CD4-positive, alpha-beta T cell treated with Interferon gamma for 1 hour (primary cell): Measurements from ENCODE around the gene CYB5R4.
"Not testable (repeated sequence)": the region's sequence is repeated elsewhere in the genome, so short reads cannot be mapped to it uniquely, and the experiment has no call there.

Experiments used
- DNase-seq: peaks from one replicate; pipeline ENCODE4 v3.0.0-alpha.2; 2020

The CYB5R4 gene

GRCh38 chr6:83867043-83867442, 7.6 kb downstream of the CYB5R4 start:
- DNase-seq = no peak

GRCh38 chr6:83867527-83868161, 8.2 kb downstream of the CYB5R4 start:
- peak; percentile 72 for DNase-seq

GRCh38 chr6:83868639-83869038, 9.2 kb downstream of the CYB5R4 start:
- no peak for DNase-seq

- no peak for DNase-seq
Observed at GRCh38 chr6:83870649-83871048, 11.2 kb downstream of the CYB5R4 start.

- no peak for DNase-seq
Observed at GRCh38 chr6:83872386-83873118, 13.1 kb downstream of the CYB5R4 start.

GRCh38 chr6:83873869-83874268, 14.4 kb downstream of the CYB5R4 start:
- DNase-seq = no peak

GRCh38 chr6:83875843-83876242, 16.4 kb downstream of the CYB5R4 start:
- DNase-seq = no peak

DNA sequence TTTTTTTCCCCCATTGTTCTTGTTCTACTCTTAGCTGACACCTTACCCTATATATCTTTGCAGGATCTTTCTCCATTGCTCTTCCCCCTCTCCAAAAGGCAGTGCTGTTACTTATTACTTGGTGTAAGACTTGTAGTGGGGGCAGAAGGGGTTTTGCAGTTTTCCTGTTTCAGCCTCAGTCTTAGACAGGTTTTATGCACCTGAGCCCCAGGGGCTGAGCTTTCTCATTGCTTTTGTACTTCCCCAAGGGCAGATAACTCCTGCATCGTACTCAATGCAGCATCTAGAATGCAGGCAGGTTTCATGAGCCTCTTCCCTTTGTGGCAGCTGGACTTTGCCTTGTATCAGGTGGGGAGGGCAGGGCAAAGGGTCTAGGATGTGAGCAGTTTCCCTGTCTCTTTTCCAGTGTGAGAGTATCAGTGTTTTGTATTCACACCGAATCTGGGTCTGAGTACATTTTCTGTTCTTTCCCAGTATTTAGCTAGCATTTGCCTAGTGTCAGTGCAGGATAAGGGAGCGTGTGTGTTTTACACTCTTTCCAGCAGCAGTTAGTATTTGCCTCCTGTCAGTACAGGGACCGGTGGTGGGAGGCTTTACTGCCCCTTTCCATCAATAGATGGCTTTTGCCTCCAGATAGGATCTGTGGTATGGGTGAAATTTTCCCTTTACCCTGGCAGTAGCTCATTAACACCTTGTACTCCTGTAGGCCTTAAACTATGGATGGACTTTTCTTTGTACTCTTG, 19.6 kb downstream of the CYB5R4 start:
- DNase-seq = no peak

DNA sequence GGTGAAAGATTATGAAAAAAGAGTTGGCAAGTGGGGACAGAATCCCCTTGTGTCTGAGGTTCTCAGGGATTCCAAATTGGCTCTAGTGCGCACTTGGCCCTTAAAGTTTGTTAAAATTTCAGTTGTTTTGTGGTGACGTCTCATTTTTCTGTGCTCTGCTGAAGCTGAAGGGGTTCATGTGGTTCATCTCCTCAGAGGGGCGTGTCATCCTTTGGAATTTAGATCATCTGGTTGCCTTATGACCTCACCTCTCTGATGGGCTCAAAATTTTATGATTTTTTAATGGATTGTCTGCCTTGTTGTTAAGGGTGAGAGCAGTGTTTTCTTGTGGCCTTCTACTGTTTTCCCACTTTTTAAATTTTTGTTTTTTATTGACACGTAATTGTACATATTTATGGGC, 20.3 kb downstream of the CYB5R4 start:
- DNase-seq = no peak

DNA sequence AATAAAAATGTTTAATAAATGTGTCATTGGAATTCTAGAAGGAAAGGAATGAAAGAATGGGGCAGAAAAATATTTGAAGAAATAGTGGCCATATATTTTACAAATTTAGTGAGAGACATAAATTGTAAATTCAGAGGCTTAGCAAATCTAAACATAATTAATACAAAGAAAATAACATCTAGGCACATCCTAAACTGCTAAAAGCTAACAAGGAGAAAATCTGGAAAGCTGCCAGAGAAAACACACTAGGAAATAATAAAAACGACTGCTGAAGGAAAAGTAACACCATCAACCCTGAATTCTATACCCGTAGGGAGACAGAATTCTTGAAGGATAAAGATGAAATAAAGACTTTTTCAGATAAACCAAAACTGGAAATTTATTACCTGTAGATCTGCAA, 23.8 kb downstream of the CYB5R4 start:
- no peak for DNase-seq

GRCh38 chr6:83884523-83884922, 25.0 kb downstream of the CYB5R4 start:
- DNase-seq = no peak

DNA sequence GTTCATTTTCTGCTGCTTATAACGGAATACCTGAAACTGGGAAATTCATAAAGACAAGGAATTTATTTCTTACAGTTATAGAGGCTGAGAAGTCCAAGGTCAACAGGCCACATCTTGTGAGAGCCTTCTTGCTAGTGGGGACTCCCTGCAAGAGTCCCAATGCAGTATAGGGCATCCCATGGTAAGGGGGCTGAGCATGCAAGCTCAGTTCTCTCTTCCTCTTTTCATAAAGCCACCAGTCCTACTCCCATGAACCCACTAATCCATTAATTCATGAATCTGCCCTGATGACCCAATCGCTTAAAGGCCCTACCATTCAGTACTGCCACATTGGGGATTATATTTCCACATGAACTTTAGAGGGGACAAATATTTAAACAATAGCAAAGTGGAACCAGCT, 26.5 kb downstream of the CYB5R4 start:
- no peak for DNase-seq

GRCh38 chr6:83889621-83890020, 30.1 kb downstream of the CYB5R4 start:
- no peak for DNase-seq

- no peak for DNase-seq
Observed at GRCh38 chr6:83890520-83890919, 31.0 kb downstream of the CYB5R4 start.

DNA sequence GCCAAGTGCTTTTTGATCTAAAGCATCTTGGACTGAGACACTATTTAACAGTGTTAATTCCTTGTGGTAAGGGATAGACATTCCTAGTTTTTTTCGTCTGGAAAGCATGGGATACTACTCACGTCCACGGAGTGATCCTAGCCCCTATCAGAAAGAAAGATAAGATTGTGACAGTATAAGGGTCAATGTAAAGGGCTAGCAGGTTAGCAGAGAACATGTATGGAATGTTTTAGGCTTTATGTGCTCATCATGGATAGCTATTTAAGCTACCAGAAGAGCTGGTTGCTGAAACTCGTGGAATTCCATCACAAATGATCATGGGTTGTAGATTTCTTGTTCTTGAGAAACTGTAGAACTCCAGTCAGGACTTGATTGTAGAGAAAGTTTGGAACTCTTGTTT, 32.1 kb downstream of the CYB5R4 start:
- DNase-seq = no peak

DNA sequence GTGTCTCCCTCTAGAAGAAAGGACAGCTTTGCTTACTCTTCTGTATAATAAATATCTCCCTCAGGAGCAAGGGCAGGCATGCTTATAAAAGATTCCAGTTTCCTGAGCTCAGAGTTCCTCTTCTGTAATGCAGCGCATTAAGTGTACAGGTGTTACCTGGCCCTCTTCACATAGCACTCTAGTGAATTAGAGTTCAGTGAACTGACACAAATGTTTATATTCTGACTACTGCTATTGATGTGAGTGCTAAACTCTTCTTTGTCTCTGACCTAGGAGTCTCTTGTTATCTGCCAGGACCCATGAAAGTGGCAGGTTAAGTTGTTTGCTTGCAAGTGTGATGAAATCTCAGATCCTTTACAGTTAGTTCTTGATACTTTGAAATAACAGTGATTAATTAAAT, 33.5 kb downstream of the CYB5R4 start:
- no peak for DNase-seq

DNA sequence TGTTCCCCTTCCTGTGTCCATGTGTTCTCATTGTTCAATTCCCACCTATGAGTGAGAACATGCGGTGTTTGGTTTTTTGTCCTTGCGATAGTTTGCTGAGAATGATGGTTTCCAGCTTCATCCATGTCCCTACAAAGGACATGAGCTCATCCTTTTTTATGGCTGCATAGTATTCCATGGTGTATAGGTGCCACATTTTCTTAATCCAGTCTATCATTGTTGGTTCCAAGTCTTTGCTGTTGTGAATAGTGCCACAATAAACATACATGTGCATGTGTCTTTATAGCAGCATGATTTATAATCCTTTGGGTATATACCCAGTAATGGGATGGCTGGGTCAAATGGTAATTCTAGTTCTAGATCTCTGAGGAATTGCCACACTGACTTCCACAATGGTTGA, 37.6 kb downstream of the CYB5R4 start:
- not testable (repeated sequence) for DNase-seq

GRCh38 chr6:83901624-83902023, 42.1 kb downstream of the CYB5R4 start:
- DNase-seq = no peak

DNA sequence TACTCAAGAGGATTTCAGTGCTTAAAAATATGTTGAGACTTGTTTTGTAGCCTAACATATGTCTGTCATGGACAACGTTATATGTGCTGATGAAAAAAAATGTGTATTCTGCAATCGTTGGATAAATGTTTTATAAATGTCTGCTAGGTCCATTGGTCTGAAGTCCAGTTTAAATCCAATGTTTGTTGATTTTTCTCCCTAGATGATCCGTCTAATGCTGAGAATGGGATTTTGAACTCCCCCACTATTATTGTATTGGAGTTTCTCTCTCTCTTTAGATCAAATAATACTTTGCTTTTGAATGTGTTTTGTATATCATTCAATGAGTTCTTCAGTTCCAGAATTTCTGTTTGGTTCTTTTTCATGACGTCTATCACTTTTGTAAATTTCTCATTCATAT, 44.9 kb downstream of the CYB5R4 start:
- no peak for DNase-seq

- DNase-seq = no peak
Observed at GRCh38 chr6:83905648-83906047, 46.2 kb downstream of the CYB5R4 start.

GRCh38 chr6:83907623-83908390, 48.3 kb downstream of the CYB5R4 start:
- DNase-seq = not testable (repeated sequence)

DNA sequence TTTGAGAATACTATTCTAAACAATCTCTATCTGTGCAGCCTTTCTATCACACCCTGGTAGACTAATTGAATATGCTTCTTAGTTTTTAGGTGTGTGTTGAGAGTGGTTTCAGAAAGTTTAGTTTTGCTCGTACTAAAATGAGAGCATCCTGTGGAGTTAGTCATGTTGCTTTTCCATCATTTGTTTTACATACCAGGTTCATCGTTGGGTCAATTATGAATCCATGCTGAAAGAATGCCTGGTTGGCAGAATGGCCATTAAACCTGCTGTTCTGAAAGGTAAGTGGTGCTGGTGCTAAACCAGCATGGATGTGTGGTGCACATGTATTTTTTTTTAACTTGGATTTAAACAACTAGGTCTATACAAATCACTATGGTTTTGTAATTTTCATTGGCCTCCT, 49.3 kb downstream of the CYB5R4 start:
- no peak for DNase-seq

GRCh38 chr6:83911278-83911677, 51.8 kb downstream of the CYB5R4 start:
- no peak for DNase-seq
